Neural progenitor cell (in vitro differentiated cells): ENCODE measurements around the gene ATP4A. TPM values are rescaled to one million over a fixed set of nuclear protein-coding genes. Genes with fewer than 3 reads are reported as not detected.

Experiments
- DNase-seq: peaks from one replicate; pipeline ENCODE4 v3.0.0-alpha.2; 2016; ENCODE audit warnings: low spot score
- H2AFZ ChIP-seq: fragments of 200-600 bp; sonication (generic); replicated peaks from 2 replicates; pipeline ENCODE4 v1.6.1; 2016; ENCODE audit warnings: antibody characterized with exemption
- H3F3A ChIP-seq: fragments of 200-600 bp; sonication (generic); 2 replicates; pipeline ENCODE4 v1.6.1; 2016; ENCODE audit warnings: antibody characterized with exemption, low read depth
- H3K27ac ChIP-seq: fragments of 200-600 bp; sonication (generic); 2 replicates; pipeline ENCODE4 v1.5.1; 2016; ENCODE audit warnings: mild to moderate bottlenecking
- H3K27me3 ChIP-seq: fragments of 200-600 bp; sonication (generic); 2 replicates; pipeline ENCODE4 v1.6.1; 2016; ENCODE audit warnings: mild to moderate bottlenecking, moderate library complexity
- H3K36me3 ChIP-seq: fragments of 200-600 bp; sonication (generic); 2 replicates; pipeline ENCODE4 v1.5.1; 2016
- H3K4me1 ChIP-seq: fragments of 200-600 bp; sonication (generic); 2 replicates; pipeline ENCODE4 v1.6.1; 2016; ENCODE audit warnings: mixed run types
- H3K4me2 ChIP-seq: fragments of 200-600 bp; sonication (generic); 2 replicates; pipeline ENCODE4 v1.6.1; 2016
- H3K4me3 ChIP-seq: fragments of 200-600 bp; sonication (generic); 2 replicates; pipeline ENCODE4 v1.5.1; 2016
- H3K79me2 ChIP-seq: fragments of 200-600 bp; sonication (generic); 2 replicates; pipeline ENCODE4 v1.6.1; 2016; ENCODE audit warnings: low read depth
- H3K9ac ChIP-seq: fragments of 200-600 bp; sonication (generic); 2 replicates; pipeline ENCODE4 v1.6.1; 2016
- H3K9me3 ChIP-seq: fragments of 200-600 bp; sonication (generic); 2 replicates; pipeline ENCODE4 v1.5.1; 2016; ENCODE audit warnings: low read depth
- H4K20me1 ChIP-seq: fragments of 200-600 bp; sonication (generic); 2 replicates; pipeline ENCODE4 v1.6.1; 2016; ENCODE audit warnings: low read depth
- H3K27ac Mint-ChIP-seq: 3 replicates; pipeline ENCODE4 v1.8.0; 2021; ENCODE audit warnings: mixed read lengths
- H3K27me3 Mint-ChIP-seq: 2 replicates; pipeline ENCODE4 v1.8.0; 2022; ENCODE audit warnings: low read depth, mild to moderate bottlenecking, inconsistent platforms, moderate library complexity, mixed read lengths; ENCODE audit not compliant: insufficient read depth
- H3K36me3 Mint-ChIP-seq: 3 replicates; pipeline ENCODE4 v1.8.0; 2021; ENCODE audit warnings: mixed read lengths
- H3K4me1 Mint-ChIP-seq: 3 replicates; pipeline ENCODE4 v1.8.0; 2021; ENCODE audit warnings: mixed read lengths
- H3K4me3 Mint-ChIP-seq: 3 replicates; pipeline ENCODE4 v1.8.0; 2021; ENCODE audit warnings: mild to moderate bottlenecking, moderate library complexity, mixed read lengths
- H3K9me3 Mint-ChIP-seq: 3 replicates; pipeline ENCODE4 v1.8.0; 2020; ENCODE audit warnings: mixed read lengths
- CTCF ChIP-seq: fragments of 200-600 bp; sonication (generic); IDR thresholded peaks from 2 replicates; pipeline ENCODE4 v1.5.1; 2017; ENCODE audit warnings: antibody characterized with exemption, mild to moderate bottlenecking
- EZH2 ChIP-seq: fragments of 200-600 bp; sonication (generic); IDR thresholded peaks from 2 replicates; pipeline ENCODE4 v1.6.1; 2017; ENCODE audit warnings: antibody characterized with exemption, mild to moderate bottlenecking, moderate library complexity
- EZH2phosphoT487 ChIP-seq: fragments of 200-600 bp; sonication (generic); IDR thresholded peaks from 2 replicates; pipeline ENCODE4 v1.6.1; 2017; ENCODE audit warnings: antibody characterized with exemption
- total RNA-seq: library from RNA; depleted of rRNA; stranded (reverse); fragments of >200 nt; gene quantifications from 2 replicates; pipeline ENCODE4 v1.2.3, GENCODE V29; 2015; ENCODE audit warnings: low replicate concordance

The ATP4A gene
- total RNA-seq, 1 donor from 2014 or later: not detected

- Histone ChIP-seq H3K9ac (no peak overlapping the region), H3K27ac (no peak overlapping the region), H3K4me1 (peaks cover 15% of the 10 kb centered on the region), H3K27me3 (no peaks in the 10 kb centered on the region), H3K4me2 (no peak overlapping the region), H3K36me3 (no peaks in the 10 kb centered on the region), H3K9me3 (no peaks in the 10 kb centered on the region), H3F3A (peaks cover 9% of the 10 kb centered on the region), H2AFZ (no peak overlapping the region), H4K20me1 (no peaks in the 10 kb centered on the region), H3K79me2 (no peaks in the 10 kb centered on the region), H3K4me3 (no peak overlapping the region)
- TF ChIP-seq CTCF: no peak
- TF ChIP-seq EZH2phosphoT487: no peak
- no peak for TF ChIP-seq EZH2
- Mint-ChIP-seq H3K36me3 (no peaks in the 10 kb centered on the region), H3K4me1 (peaks cover 20% of the 10 kb centered on the region), H3K27ac (no peak overlapping the region), H3K9me3 (no peaks in the 10 kb centered on the region), H3K27me3 (peaks cover 6% of the 10 kb centered on the region), H3K4me3 (no peak overlapping the region)
- DNase-seq: no peak
Measured at GRCh38 chr19:35522745-35523327, 40.6 kb downstream of the ATP4A start.

GRCh38 chr19:35521124-35521743 lies 42.2 kb downstream of the ATP4A start:
- Histone ChIP-seq H3K4me3 (no peak overlapping the region), H2AFZ (no peak overlapping the region), H4K20me1 (no peaks in the 10 kb centered on the region), H3K79me2 (no peaks in the 10 kb centered on the region), H3K27ac (no peak overlapping the region), H3K27me3 (no peaks in the 10 kb centered on the region), H3K36me3 (no peaks in the 10 kb centered on the region), H3K4me1 (peaks cover 15% of the 10 kb centered on the region), H3K4me2 (no peak overlapping the region), H3F3A (peaks cover 9% of the 10 kb centered on the region), H3K9ac (no peak overlapping the region), H3K9me3 (no peaks in the 10 kb centered on the region)
- DNase-seq: no peak
- Mint-ChIP-seq H3K9me3 (no peaks in the 10 kb centered on the region), H3K36me3 (no peaks in the 10 kb centered on the region), H3K27me3 (peaks cover 11% of the 10 kb centered on the region), H3K4me1 (peaks cover 20% of the 10 kb centered on the region), H3K27ac (peak overlapping the region; percentile 50), H3K4me3 (no peak overlapping the region)
- TF ChIP-seq CTCF: no peak
- no peak for TF ChIP-seq EZH2phosphoT487
- no peak for TF ChIP-seq EZH2

- Histone ChIP-seq H3F3A (peaks cover 4% of the 10 kb centered on the region), H3K9ac (no peak overlapping the region), H2AFZ (no peak overlapping the region), H3K27ac (no peak overlapping the region), H3K36me3 (no peaks in the 10 kb centered on the region), H3K4me2 (no peak overlapping the region), H3K4me3 (no peak overlapping the region), H4K20me1 (no peaks in the 10 kb centered on the region), H3K79me2 (no peaks in the 10 kb centered on the region), H3K9me3 (no peaks in the 10 kb centered on the region), H3K4me1 (peaks cover 5% of the 10 kb centered on the region), H3K27me3 (peaks cover 4% of the 10 kb centered on the region)
- H3K27me3 Mint-ChIP-seq: peaks cover 15% of the 10 kb centered on the region
- no peaks in the 10 kb centered on the region for H3K9me3 Mint-ChIP-seq
- H3K4me3 Mint-ChIP-seq: no peak overlapping the region
- no peak for DNase-seq
- H3K36me3 Mint-ChIP-seq: no peaks in the 10 kb centered on the region
- peaks cover 14% of the 10 kb centered on the region for H3K4me1 Mint-ChIP-seq
- no peak overlapping the region for H3K27ac Mint-ChIP-seq
- no peak for TF ChIP-seq CTCF
- TF ChIP-seq EZH2: no peak
- TF ChIP-seq EZH2phosphoT487: no peak
Measured at GRCh38 chr19:35519291-35519690, 44.2 kb downstream of the ATP4A start.
